22Rv1 (cell line): ENCODE measurements around the gene EME2.

Experiments
- ZFX ChIP-seq: fragments of 450-650 bp; IDR thresholded peaks from 2 replicates; pipeline ENCODE4 v1.6.1; 2017; ENCODE audit warnings: antibody characterized with exemption, borderline replicate concordance
- TF ChIP-seq, protein P1 (sequence below): fragments of 450-650 bp; IDR thresholded peaks from 2 replicates; pipeline ENCODE4 v1.5.1; 2017; ENCODE audit warnings: mild to moderate bottlenecking

DNA sequence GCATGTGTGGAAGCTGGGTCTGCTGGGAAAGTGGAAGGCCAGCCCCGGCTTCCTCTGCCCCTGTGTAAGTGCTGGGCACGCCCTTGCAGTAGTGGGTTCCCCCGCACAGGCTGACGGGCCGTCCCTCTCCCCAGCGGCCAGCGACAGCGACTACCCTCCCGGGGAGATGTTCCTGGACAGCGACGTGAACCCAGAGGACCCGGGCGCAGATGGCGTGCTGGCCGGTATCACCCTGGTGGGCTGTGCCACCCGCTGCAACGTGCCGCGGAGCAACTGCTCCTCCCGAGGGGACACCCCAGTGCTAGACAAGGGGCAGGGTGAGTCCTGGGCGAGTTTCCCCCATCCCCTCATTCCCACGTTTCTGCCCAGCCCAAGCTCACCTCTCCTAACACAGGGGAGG lies 6.8 kb upstream of the EME2 start:
- TF ChIP-seq, protein P1, sequence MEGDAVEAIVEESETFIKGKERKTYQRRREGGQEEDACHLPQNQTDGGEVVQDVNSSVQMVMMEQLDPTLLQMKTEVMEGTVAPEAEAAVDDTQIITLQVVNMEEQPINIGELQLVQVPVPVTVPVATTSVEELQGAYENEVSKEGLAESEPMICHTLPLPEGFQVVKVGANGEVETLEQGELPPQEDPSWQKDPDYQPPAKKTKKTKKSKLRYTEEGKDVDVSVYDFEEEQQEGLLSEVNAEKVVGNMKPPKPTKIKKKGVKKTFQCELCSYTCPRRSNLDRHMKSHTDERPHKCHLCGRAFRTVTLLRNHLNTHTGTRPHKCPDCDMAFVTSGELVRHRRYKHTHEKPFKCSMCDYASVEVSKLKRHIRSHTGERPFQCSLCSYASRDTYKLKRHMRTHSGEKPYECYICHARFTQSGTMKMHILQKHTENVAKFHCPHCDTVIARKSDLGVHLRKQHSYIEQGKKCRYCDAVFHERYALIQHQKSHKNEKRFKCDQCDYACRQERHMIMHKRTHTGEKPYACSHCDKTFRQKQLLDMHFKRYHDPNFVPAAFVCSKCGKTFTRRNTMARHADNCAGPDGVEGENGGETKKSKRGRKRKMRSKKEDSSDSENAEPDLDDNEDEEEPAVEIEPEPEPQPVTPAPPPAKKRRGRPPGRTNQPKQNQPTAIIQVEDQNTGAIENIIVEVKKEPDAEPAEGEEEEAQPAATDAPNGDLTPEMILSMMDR, result no peak
- TF ChIP-seq ZFX, result no peak
